Inflammatory macrophage treated with lipopolysaccharide for 1 hour (primary cell): Measurements from ENCODE around the gene GRIK5.

Source experiments
- DNase-seq, 2 donors: peaks; one replicate each; pipeline ENCODE4 v3.0.0-alpha.2; 2020 to 2022

The GRIK5 gene

DNA sequence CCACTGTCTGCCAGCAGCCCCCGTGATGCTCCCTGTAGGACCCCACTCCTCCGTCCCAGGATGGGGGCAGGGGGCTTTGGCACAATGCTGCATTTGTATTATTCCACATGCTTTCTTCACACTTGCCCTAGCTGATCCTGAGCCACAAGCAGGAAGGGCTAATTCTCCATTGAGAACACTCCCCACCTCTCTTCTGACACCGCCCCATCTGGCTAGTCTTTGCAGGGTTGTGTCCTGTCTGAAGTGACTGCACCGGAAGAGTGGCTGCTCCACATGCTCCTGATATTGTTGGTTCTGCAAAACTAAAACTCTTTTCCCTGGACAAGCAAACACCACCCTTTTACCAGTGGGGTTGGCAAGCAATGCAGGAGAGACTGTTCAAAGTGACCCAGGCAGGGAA, 23.9 kb upstream of the GRIK5 start:
- DNase-seq, result no peak

DNA sequence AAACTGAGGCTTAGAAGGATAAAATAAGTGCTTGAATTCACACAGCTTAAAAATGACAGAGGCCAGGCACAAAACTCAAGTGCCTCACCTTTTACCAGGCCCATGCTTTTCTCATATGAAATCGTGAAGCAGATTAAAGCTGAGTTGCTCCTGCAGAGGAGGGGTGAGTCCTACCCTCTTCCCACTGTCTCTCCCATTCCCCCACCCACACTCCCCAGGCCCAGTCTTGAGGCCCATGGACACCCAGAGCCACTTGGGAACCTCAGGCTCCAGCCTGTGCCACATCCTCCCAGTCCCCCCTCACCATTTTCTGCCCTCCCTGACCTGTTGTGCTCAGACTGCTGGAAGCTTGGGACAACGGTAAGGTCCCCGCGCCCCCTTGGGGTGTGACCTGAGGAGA, 23.5 kb upstream of the GRIK5 start:
- no peak for DNase-seq

DNA sequence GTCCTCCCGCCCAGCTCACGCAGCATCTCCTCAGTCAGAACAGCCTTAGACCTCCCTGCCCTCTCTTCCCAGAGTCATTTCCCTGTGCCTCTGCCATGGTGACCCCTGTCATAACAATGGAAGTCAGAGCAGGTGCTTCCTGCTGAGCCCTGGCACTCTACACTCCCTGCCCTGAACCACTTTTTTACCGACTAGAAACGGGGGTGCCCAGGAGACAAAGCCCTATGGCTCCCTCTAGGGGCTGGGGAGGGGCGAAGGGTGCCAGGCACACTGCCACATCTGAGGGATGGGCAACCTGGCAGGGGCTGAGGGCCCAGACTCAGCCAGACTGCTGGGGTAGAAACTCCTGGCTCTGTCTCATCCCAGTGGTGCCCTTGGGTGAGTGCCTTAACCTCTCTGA, 22.3 kb upstream of the GRIK5 start:
- peak; percentile 18 to 21 for DNase-seq

DNA sequence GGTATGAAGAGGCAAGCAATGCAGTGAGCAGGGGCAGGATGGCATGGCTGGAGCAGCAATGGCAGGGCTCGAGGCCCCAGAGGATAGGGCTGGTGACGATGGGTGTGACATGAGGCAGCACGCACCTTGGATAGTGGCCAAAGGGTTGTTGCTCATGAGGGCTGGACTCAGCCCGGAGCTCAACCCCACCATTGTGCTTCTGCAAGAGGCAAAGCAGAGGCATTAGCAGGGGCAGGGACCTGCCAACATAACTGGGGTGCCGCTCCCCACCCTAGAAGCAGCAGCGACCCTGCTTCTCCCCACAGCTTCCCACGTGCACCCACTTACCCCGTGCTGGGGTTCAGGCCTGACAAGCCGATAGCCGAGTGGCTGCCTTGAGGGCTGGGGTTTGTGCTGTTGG, 21.7 kb upstream of the GRIK5 start:
- DNase-seq, result no peak

DNA sequence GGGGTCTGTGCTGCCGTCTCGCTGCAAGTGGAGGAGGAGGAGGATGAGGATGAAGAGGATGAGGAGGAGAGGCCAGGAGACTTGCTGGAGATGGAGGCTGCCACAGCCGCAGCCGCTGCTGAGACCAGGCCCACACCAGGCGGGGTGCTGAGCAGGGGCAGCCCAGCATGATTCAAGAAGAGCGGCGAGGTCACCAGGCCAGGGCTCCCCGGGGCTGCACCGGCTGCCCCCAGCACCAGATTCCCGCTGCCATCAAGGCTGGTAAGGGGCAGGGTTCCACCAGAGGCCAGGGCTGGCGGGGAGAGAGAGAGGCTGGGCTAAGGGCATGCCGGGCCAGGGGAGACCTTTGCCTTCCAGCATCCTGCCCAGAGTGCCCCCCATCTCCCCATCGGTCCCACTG, 21.3 kb upstream of the GRIK5 start:
- no peak for DNase-seq

DNA sequence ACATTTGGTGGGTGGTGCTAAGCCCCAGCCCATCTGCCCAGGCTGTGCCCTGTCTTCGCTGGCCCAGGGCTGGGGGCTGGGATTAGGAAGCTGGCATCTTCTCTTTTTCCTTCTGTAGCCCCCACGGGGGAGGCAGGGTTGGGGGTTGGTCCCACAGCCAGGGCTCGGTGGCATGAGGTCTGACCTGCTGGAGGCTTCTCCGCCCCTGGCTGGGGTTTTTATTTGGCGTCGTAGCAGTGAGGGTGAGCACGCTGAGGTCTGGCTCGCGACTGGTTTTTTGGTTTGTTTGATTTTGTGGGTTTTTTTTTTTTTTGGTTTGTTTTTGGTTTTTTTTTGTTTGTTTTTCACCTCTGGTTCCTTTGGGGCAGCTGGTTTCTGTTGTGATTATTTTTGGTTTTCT, 20.7 kb upstream of the GRIK5 start:
- no peak for DNase-seq

DNA sequence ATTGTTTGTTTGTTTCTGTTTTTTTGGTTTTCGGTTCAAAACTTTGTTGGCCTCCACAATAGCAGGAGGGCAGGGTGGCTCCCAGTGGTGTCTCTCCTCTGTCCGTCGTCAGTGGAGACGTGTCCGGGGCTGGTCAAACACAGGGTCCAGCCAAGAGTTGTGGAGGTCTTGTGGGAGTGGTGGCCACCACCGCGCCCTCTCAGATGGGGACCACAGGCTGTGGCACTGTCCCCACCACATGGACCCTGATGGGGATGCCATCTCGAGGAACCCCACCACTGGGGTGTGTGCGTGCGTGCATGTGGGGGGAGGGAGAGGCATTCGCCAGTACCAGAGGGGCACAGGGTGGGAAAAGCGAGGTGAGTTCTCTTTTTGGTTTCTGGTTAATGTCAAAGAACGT, 19.8 kb upstream of the GRIK5 start:
- no peak for DNase-seq

DNA sequence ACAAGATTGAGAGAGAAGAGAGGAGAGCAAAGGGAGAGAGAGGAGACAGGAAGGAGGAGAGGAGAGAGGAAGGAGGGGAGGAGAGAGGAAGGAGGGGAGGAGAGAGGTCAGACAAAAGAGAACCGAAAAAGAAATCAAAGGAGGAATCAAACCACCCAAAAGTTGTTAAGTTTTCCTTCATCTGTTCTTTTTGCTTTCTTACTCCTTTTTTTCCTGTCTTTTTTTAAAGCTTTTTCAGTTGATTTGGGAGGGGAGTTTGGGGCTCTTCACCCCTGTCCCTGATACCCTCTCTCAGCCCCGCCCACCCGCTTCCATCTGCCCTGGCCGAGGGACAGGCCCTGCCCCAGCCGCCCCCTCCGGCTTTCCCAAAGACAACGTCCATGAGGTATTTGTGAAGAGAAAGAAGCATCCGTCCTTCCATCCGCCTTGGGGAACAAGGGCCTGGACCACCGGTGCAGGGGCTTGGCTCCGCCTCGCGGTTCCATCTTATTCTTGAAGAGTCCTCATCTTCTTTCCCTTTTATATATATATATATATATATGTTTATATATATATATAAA, 19.3 kb upstream of the GRIK5 start:
- DNase-seq, result no peak

DNA sequence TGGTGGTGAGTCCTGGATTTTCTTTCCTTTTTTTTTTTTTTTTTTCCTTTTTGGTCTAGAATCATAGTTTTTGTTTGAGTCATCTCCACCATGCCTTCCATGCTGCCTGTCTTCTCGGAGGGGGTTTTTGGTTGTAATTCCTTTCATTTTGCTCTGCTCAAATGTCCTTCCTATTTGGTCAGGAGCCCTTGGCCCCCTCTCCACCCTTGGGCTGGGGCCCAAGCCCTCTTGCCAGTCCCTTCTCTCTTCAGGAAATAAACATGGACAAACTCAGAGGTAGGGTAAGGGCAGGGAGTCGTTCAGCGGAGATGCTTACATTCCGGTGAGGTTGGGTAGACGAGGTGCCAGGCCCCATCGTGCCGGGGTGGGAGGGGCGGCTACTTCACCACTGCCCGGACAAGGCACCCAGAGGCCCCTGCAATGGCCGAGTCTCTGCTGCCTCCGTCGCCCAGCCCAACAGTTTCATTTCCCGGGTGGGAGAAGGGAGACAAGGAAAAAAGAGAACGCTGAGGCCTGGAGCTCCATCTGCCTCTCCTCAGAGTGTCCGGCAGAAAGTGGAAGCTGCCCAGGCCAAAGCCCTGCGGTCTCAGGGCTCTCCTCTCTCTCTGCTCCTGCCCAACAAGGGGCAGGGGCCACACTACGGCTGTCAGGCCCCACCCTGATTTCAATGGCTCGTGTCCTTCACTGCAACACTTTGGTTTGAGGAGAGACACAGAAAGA, 18.6 kb upstream of the GRIK5 start:
- peak in 1 of 2 donors; percentile 9 for DNase-seq

DNA sequence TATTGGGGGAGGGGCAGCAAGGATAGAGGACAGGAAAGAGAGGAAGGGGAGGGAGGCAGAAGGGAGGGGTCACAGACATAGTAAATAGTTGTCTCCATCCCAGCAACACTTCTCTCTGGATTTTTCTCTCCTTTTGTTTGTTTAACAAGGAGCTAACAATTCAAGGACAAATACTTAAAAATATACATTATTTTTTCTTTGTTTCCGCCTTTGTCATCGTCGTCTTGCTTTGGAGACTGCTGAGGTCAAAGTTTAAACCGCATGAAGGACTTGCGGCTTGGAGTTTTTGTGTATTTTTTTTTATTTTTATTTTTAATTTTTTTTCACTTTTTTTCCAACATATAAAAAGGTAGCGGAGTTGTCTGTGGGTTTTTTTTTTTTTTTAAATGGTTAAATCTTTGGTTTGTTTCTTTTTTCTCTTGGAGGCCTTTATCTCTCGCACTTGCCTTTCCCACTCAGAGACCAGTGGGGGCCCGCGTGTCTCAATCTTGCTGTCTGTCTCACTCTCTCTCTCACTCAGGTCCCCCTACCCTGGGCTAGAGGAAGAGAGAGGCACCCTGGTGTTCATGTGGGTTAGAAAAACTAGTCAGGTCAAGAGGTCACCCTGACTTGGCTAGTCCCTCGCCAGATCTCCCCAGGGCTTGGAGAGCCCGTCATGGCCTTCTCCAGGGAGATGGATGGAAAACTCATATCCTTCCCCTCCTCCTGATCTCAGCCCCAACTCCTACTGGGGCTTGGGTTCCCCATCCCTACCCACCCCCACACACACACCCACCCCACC, 17.0 kb upstream of the GRIK5 start:
- no peak for DNase-seq

DNA sequence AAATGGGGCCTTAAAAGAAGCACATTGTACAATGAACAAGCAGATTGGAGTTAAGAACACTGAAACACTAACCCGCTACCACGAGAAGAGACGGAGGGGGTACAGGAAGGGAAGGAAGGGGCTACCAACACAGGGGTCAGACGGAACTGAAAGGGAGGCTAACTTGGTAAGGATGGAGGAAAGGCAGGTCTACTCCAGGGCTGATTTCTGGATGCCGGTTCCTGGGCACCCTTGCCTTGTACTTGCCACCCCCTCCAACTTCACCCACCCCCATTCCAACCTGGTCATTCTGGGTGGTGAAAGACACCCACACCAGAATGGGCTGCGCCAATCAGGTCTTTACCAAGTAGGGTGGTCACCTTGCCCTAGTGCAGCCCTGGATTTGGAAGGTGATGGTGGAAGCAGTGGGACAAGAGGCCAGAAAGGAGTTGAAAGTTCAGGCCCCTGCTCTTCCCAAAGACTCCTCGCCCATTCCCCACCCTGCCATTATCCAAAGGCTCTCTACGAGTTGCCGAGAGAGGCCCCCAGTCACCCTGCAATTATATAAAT, 16.3 kb upstream of the GRIK5 start:
- DNase-seq, result no peak

DNA sequence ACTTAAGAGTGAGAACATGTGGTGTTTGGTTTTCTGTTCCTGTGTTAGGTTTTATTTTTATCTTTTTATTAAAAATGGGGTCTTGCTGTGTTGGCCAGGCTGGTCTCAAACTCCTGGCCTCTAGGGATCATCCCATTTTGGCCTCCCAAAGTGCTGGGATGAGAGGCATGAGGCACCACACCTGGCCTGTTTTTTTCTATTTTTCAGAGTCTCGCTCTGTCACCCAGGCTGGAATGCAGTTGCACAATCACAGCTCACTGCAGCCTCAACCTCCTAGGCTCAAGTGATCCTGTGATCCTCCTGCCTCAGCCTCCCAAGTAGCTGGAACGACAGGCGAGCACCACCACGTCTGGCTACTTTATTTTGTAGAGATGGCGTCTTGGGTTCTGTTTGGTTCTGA, 13.5 kb upstream of the GRIK5 start:
- DNase-seq, result no peak

DNA sequence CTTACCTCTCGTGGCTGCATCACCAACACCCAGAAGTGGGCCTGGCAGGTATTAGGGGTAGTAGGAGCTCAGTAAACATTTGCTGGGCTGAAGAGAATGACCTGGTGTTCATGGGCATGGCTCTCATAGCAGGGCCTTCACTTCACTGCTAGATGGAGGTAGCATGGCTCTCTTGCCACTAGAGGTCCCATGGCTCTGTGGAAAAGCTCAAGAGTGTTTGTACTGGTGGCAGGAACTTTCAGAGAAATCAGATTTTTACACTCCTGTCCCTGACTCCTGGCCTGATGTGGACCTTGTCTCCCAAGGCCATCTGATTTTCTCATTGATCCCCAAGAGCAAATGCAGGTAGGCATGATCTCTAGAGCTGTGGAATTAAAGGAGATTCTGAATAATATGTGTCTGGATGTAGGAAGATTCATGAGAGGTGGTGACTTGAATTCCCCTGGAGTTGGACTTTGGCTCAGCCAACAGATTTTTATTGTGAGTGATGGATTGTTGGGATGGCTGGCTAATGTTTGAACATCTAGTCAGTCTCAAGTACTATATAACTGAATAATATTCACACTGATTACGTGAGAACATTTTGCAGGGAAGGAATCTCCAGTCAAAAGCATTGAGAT, 11.7 kb upstream of the GRIK5 start:
- DNase-seq, result peak; percentile 14 to 18

DNA sequence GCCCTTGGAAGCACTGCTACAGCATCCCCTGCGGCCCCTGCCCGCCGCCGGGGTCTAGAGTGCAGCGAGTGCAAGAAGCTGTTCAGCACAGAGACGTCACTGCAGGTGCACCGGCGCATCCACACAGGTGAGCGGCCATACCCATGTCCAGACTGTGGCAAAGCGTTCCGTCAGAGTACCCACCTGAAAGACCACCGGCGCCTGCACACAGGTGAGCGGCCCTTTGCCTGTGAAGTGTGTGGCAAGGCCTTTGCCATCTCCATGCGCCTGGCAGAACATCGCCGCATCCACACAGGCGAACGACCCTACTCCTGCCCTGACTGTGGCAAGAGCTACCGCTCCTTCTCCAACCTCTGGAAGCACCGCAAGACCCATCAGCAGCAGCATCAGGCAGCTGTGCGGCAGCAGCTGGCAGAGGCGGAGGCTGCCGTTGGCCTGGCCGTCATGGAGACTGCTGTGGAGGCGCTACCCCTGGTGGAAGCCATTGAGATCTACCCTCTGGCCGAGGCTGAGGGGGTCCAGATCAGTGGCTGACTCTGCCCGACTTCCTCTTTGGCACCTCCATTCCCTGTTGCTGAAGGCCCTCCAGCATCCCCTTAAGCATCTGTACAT, 10.9 kb upstream of the GRIK5 start:
- no peak for DNase-seq

DNA sequence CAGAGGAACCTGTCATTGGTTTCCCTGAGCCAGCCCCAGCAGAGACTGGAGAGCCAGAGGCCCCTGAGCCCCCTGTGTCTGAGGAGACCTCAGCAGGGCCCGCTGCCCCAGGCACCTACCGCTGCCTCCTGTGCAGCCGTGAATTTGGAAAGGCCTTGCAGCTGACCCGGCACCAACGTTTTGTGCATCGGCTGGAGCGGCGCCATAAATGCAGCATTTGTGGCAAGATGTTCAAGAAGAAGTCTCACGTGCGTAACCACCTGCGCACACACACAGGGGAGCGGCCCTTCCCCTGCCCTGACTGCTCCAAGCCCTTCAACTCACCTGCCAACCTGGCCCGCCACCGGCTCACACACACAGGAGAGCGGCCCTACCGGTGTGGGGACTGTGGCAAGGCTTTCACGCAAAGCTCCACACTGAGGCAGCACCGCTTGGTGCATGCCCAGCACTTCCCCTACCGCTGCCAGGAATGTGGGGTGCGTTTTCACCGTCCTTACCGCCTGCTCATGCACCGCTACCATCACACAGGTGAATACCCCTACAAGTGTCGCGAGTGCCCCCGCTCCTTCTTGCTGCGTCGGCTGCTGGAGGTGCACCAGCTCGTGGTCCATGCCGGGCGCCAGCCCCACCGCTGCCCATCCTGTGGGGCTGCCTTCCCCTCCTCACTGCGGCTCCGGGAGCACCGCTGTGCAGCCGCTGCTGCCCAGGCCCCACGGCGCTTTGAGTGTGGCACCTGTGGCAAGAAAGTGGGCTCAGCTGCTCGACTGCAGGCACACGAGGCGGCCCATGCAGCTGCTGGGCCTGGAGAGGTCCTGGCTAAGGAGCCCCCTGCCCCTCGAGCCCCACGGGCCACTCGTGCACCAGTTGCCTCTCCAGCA, 10.1 kb upstream of the GRIK5 start:
- DNase-seq, result no peak

DNA sequence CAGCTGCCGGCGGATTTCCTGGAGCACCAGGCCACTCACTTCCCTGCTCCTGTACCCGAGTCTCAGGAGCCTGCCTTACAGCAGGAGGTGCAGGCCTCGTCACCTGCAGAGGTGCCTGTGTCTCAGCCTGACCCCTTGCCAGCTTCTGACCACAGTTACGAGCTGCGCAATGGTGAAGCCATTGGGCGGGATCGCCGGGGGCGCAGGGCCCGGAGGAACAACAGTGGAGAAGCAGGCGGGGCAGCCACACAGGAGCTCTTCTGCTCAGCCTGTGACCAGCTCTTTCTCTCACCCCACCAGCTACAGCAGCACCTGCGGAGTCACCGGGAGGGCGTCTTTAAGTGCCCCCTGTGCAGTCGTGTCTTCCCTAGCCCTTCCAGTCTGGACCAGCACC, 9.3 kb upstream of the GRIK5 start:
- DNase-seq, result no peak

DNA sequence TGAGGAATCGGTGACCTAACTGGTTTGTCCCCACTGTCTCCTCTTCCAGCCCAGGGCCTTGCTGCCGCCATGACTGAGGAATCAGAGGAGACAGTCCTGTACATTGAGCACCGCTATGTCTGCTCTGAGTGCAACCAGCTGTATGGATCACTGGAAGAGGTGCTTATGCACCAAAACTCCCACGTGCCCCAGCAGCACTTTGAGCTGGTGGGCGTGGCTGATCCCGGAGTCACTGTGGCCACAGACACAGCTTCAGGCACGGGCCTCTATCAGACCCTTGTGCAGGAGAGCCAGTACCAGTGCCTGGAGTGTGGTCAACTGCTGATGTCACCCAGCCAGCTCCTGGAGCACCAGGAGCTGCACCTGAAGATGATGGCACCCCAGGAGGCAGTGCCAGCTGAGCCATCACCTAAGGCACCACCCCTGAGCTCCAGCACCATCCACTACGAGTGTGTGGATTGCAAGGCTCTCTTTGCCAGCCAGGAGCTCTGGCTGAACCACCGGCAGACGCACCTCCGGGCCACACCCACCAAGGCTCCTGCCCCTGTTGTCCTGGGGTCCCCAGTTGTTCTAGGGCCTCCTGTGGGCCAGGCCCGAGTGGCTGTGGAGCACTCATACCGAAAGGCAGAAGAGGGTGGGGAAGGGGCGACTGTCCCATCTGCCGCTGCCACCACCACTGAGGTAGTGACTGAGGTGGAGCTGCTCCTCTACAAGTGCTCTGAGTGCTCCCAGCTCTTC, 8.7 kb upstream of the GRIK5 start:
- DNase-seq, result no peak

DNA sequence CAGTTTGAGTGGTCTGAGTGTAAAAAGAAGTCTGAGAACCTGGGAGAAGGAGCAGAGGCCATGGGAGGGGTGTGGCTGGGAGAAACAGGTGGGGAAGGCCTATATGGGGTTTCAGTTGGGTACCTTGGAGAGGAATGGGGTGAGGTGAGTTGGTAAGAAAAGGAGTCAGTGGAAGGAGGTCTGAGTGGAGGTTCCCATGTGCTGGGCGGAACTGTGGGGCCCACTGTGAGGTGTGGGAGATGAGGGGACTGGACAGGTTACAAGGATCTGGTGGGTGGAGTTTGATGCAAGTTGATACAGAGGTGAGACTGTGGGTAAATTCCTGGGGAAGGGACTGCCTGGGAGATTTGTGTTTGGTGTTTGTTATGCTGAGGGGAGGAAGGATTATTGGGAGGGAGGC, 8.1 kb upstream of the GRIK5 start:
- no peak for DNase-seq

DNA sequence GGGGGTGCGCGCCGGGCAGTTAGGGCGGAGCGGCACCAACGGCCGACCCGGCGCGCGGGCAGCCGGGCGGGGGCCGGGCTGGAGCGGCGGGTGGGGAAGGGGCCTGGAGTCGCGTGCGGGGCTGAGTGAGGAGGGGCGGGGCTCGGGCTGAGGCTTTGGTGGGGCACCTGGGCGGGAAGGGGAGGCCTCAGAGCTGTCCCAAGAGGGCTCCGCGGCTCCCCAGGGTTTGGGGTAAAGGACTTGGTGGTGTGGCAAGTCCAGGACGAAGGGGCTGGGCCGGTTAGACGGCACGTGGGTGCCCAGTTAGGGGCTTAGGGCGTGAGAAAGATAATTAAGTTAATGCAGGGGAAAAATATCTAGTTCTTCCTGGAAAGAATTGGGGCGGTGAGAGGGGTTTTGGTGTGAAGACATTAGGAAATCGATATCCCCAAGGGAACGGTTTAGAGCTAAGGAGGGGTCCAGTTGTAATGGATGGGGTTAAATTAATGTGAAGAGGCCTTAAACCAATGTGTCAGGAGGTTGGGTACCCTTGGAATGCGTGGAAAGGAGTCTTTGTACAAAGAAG, 6.5 kb upstream of the GRIK5 start:
- DNase-seq, result no peak

DNA sequence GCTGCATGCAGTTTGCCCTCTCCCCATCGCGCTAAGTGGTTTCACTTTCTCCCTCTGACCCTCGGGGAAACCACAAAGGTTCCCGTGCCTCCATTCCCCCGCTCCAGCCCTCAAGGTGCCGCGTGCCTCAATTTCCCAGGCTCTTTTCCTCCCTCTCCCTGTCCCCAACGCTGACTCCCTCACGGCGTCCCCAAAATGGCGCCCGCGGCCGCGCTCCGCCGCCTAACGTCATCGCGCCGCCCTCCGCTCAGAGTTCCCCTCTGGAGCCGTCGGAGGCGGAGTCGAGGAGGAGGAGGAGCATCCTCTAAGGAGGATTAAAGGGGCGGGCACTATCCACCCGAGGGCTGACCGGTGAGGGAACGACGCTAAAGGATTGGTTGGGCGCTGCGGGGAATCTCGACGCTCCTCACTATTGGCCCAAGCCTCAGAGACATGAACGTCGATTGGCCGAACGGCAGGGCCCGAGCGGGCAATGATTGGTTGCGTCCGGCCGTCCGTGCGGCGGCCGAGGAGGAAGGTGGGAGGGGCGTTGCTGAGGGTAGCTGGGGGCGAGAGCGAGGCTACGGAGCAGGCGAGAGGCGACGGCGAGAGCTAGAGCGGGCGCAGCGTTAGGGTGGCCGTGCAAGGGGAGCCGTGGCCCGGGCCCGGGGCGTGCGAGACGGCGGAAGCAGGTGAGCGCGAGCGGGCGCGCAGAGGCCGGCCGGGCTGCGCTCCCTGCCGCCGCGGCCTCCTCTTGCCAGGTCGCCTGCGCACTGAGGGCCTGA, 5.8 kb upstream of the GRIK5 start, which contains the start of gene ZNF574:
Gene ZNF574, plus strand, starts transcription at position 551 of the 764 bp plus-strand sequence. CDS start 2,441 bp downstream, outside the sequence.
- DNase-seq, result peak; percentile 99 to 100
